ENCODE measurements around the gene ALOX15B. TPM values are rescaled to one million over a fixed set of nuclear protein-coding genes. Genes with fewer than 3 reads are reported as not detected.

ALOX15B gene
- total and polyA plus RNA-seq, 7 experiments from 2014 or later, result 0.61 TPM; not detected in 6

DNA sequence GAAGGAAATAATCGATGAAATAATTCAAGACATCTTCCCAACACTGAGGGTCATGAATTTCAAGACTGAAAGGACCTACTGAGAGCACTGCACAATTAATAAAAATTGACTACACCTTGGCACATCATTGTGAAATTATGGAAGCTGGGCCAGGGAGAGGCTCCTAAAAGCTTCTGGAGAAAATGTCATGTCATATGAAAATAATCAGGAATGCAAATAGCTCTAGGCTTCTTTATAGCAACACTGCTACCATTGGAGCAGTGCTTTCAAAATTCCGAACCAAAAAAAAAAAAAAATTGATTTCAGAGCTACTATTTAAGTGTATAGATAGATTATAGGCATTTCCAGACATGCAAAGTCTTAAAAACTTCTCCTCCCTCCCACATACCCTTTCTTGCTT, 6.4 kb upstream of the ALOX15B start:
- Histone ChIP-seq H3K9me3 (ENCODE audit: control insufficient read depth in 2 of 3, low read length in 3 of 3) (no peaks in the 10 kb centered on the region), H3K27me3 (ENCODE audit: control insufficient read depth in 2 of 2, insufficient read depth in 2 of 2, low read length in 2 of 2) (peaks cover 0 to 1% of the 10 kb centered on the region in 2 donors), H3K27ac (ENCODE audit: low read depth, low read length) (no peak overlapping the region), H3K36me3 (ENCODE audit: control insufficient read depth in 2 of 3, insufficient read depth in 3 of 3, low read length in 3 of 3) (no peaks in the 10 kb centered on the region), H3K4me3 (ENCODE audit: low read length) (no peak overlapping the region), H3K4me1 (ENCODE audit: control insufficient read depth in 2 of 2, insufficient read depth in 2 of 2, low read length in 2 of 2) (no peaks in the 10 kb centered on the region)
- Mint-ChIP-seq H3K4me3 (no peak overlapping the region), H3K27ac (peak overlapping the region in 1 of 9 donors; percentile 15), H3K4me1 (peaks cover 0 to 9% (median 0%) of the 10 kb centered on the region in 7 donors), H3K36me3 (peaks cover 0 to 4% (median 0%) of the 10 kb centered on the region in 5 donors), H3K27me3 (peaks cover 21 to 49% (median 42%) of the 10 kb centered on the region in 5 donors), H3K9me3 (peaks cover 0 to 4% (median 0%) of the 10 kb centered on the region in 11 donors)
- ATAC-seq (no peak), DNase-seq (no peak)
- CTCF ChIA-PET, result no interaction called here
- intact Hi-C loops (cut with micrococcal nuclease), result no loop called here
- POLR2A ChIA-PET, result no interaction called here

- peak overlapping the region in 2 of 10 donors; percentile 14 to 64 for H3K4me3 Mint-ChIP-seq
- no peak overlapping the region for H3K27ac ChIP-seq (ENCODE audit: low read depth, low read length)
- H3K27ac Mint-ChIP-seq, result no peak overlapping the region
- intact Hi-C loops (cut with micrococcal nuclease), result loop anchor here in 1 of 2 donors (5.0 kb wide), 1 partner anchor 177 kb away; no protein-coding TSS in a partner anchor
- H3K4me1 ChIP-seq (ENCODE audit: control insufficient read depth in 2 of 2, insufficient read depth in 2 of 2, low read length in 2 of 2), result no peaks in the 10 kb centered on the region
- no peaks in the 10 kb centered on the region for H3K9me3 ChIP-seq (ENCODE audit: control insufficient read depth in 2 of 3, low read length in 3 of 3)
- DNase-seq, result no peak
- POLR2A ChIA-PET, result no interaction called here
- H3K27me3 ChIP-seq (ENCODE audit: control insufficient read depth in 2 of 2, insufficient read depth in 2 of 2, low read length in 2 of 2), result peaks cover 0 to 13% of the 10 kb centered on the region in 2 donors
- H3K9me3 Mint-ChIP-seq, result peaks cover 0 to 4% (median 0%) of the 10 kb centered on the region in 11 donors
- no peaks in the 10 kb centered on the region for H3K36me3 Mint-ChIP-seq
- H3K27me3 Mint-ChIP-seq, result peaks cover 18 to 35% (median 23%) of the 10 kb centered on the region in 5 donors
- H3K4me1 Mint-ChIP-seq, result peaks cover 0 to 16% (median 0%) of the 10 kb centered on the region in 7 donors
- CTCF ChIA-PET, result interaction anchor here (0.5 to 1.2 kb wide), 2 partner anchors 64 to 295 kb away, joined by 3 to 4 read pairs; no protein-coding TSS in a partner anchor
- H3K4me3 ChIP-seq (ENCODE audit: low read length), result no peak overlapping the region
- no peaks in the 10 kb centered on the region for H3K36me3 ChIP-seq (ENCODE audit: control insufficient read depth in 2 of 3, insufficient read depth in 3 of 3, low read length in 3 of 3)
- ATAC-seq, result no peak
These were observed 831 bp downstream of the ALOX15B start for GRCh38 chr17:8039611-8040168.

- peak in 7 of 9 donors; percentile 18 to 56 (median 47) for DNase-seq
- intact Hi-C loops (cut with micrococcal nuclease), result loop anchor here (1.0 to 5.0 kb wide), 6 partner anchors 25 to 298 kb away; no protein-coding TSS in a partner anchor
- ChIA-PET POLR2A (no interaction called here), CTCF (interaction anchor here (0.6 to 2.7 kb wide), 17 partner anchors 16 to 297 kb away, joined by 3 to 12 read pairs (median 3); partner anchors contain the start of gene GUCY2D)
- H3K4me3 ChIP-seq (ENCODE audit: low read length), result no peak overlapping the region
- H3K9me3 ChIP-seq (ENCODE audit: control insufficient read depth in 2 of 3, low read length in 3 of 3), result no peaks in the 10 kb centered on the region
- H3K4me1 ChIP-seq (ENCODE audit: control insufficient read depth in 2 of 2, insufficient read depth in 2 of 2, low read length in 2 of 2), result no peaks in the 10 kb centered on the region
- Mint-ChIP-seq H3K36me3 (no peaks in the 10 kb centered on the region), H3K4me3 (no peak overlapping the region), H3K27ac (no peak overlapping the region), H3K27me3 (peaks cover 18 to 30% (median 23%) of the 10 kb centered on the region in 5 donors), H3K9me3 (peaks cover 0 to 4% (median 0%) of the 10 kb centered on the region in 11 donors), H3K4me1 (peaks cover 0 to 16% (median 0%) of the 10 kb centered on the region in 7 donors)
- no peak overlapping the region for H3K27ac ChIP-seq (ENCODE audit: low read depth, low read length)
- no peaks in the 10 kb centered on the region for H3K36me3 ChIP-seq (ENCODE audit: control insufficient read depth in 2 of 3, insufficient read depth in 3 of 3, low read length in 3 of 3)
- peaks cover 0 to 13% of the 10 kb centered on the region in 2 donors for H3K27me3 ChIP-seq (ENCODE audit: control insufficient read depth in 2 of 2, insufficient read depth in 2 of 2, low read length in 2 of 2)
- ATAC-seq, result peak; percentile 69
These were observed 2.5 kb downstream of the ALOX15B start for GRCh38 chr17:8041249-8041928.

DNA sequence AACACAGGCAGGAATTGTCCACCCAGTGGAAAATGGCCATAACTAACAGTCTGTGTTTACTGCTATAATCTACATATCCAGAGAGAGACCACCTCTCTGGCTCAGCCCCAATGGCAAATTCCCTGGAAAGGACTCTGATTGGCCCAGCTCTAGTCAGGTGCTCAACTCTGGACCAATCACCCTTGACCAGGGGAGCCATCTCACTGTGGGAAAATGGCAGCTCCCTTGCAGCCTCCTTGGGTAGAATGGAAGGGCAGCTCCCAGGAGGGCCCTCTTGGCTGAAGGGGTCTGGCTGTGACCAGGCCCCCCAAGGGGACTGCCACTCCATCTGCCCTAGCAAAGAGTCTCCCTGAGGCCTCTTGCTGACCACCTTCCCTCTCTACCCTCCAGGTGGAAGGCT, 3.1 kb downstream of the ALOX15B start:
- H3K27ac Mint-ChIP-seq, result no peak overlapping the region
- H3K27ac ChIP-seq (ENCODE audit: low read depth, low read length), result no peak overlapping the region
- peaks cover 0 to 16% (median 0%) of the 10 kb centered on the region in 7 donors for H3K4me1 Mint-ChIP-seq
- no peak overlapping the region for H3K4me3 ChIP-seq (ENCODE audit: low read length)
- intact Hi-C loops (cut with micrococcal nuclease), result loop anchor here (1.0 to 5.0 kb wide), 6 partner anchors 26 to 299 kb away; no protein-coding TSS in a partner anchor
- H3K36me3 Mint-ChIP-seq, result no peaks in the 10 kb centered on the region
- no peak for DNase-seq
- no peak for ATAC-seq
- ChIA-PET CTCF (interaction anchor here (0.6 to 2.7 kb wide), 14 partner anchors 15 to 298 kb away, joined by 3 to 12 read pairs (median 3); partner anchors contain the start of gene GUCY2D), POLR2A (no interaction called here)
- peaks cover 0 to 13% of the 10 kb centered on the region in 2 donors for H3K27me3 ChIP-seq (ENCODE audit: control insufficient read depth in 2 of 2, insufficient read depth in 2 of 2, low read length in 2 of 2)
- H3K36me3 ChIP-seq (ENCODE audit: control insufficient read depth in 2 of 3, insufficient read depth in 3 of 3, low read length in 3 of 3), result no peaks in the 10 kb centered on the region
- H3K4me1 ChIP-seq (ENCODE audit: control insufficient read depth in 2 of 2, insufficient read depth in 2 of 2, low read length in 2 of 2), result no peaks in the 10 kb centered on the region
- H3K27me3 Mint-ChIP-seq, result peaks cover 18 to 30% (median 23%) of the 10 kb centered on the region in 5 donors
- H3K4me3 Mint-ChIP-seq, result no peak overlapping the region
- no peaks in the 10 kb centered on the region for H3K9me3 ChIP-seq (ENCODE audit: control insufficient read depth in 2 of 3, low read length in 3 of 3)
- H3K9me3 Mint-ChIP-seq, result peaks cover 0 to 4% (median 0%) of the 10 kb centered on the region in 11 donors

GRCh38 chr17:8044819-8045810, 6.3 kb downstream of the ALOX15B start:
- Mint-ChIP-seq H3K4me1 (peaks cover 0 to 9% (median 0%) of the 10 kb centered on the region in 7 donors), H3K27ac (no peak overlapping the region), H3K9me3 (peaks cover 0 to 1% (median 0%) of the 10 kb centered on the region in 11 donors), H3K4me3 (no peak overlapping the region), H3K27me3 (peaks cover 0 to 13% (median 11%) of the 10 kb centered on the region in 5 donors), H3K36me3 (no peaks in the 10 kb centered on the region)
- Histone ChIP-seq H3K4me1 (ENCODE audit: control insufficient read depth in 2 of 2, insufficient read depth in 2 of 2, low read length in 2 of 2) (no peaks in the 10 kb centered on the region), H3K36me3 (ENCODE audit: control insufficient read depth in 2 of 3, insufficient read depth in 3 of 3, low read length in 3 of 3) (no peaks in the 10 kb centered on the region), H3K27me3 (ENCODE audit: control insufficient read depth in 2 of 2, insufficient read depth in 2 of 2, low read length in 2 of 2) (no peaks in the 10 kb centered on the region), H3K9me3 (ENCODE audit: control insufficient read depth in 2 of 3, low read length in 3 of 3) (no peaks in the 10 kb centered on the region), H3K27ac (ENCODE audit: low read depth, low read length) (no peak overlapping the region), H3K4me3 (ENCODE audit: low read length) (no peak overlapping the region)
- no peak for DNase-seq
- ChIA-PET POLR2A (no interaction called here), CTCF (no interaction called here)
- no peak for ATAC-seq
- intact Hi-C loops (cut with micrococcal nuclease), result loop anchor here in 1 of 2 donors (5.0 kb wide), 1 partner anchor 183 kb away; no protein-coding TSS in a partner anchor

DNA sequence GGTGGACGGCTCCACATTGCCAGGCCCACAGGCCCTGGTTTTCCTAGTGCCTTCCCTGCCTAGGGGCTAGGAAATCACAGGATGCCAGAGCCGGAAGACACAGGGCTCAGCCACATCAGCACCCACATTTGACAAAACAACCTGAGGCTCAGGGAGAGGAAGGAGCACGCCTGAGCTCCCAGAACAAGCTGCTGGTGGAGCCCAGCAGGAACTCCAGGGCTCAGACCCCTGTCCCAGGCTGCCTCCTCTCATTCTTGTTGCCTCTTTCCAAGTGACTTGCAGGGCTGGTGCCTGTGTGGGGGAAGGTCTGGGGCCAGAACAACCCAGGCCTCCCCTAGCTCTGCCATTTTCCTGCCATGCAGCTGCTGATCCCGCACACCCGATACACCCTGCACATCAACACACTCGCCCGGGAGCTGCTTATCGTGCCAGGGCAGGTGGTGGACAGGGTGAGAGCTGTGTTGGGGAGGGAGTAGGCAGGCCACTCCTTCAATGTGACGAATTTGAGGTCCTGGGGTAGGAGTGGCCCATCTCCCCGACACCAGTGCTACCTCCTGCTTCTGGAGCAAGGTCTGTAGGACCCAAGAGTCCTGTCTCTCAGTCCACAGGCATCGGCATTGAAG, 7.6 kb downstream of the ALOX15B start:
- Histone ChIP-seq H3K27me3 (ENCODE audit: control insufficient read depth in 2 of 2, insufficient read depth in 2 of 2, low read length in 2 of 2) (no peaks in the 10 kb centered on the region), H3K36me3 (ENCODE audit: control insufficient read depth in 2 of 3, insufficient read depth in 3 of 3, low read length in 3 of 3) (no peaks in the 10 kb centered on the region), H3K27ac (ENCODE audit: low read depth, low read length) (no peak overlapping the region), H3K4me3 (ENCODE audit: low read length) (no peak overlapping the region), H3K9me3 (ENCODE audit: control insufficient read depth in 2 of 3, low read length in 3 of 3) (no peaks in the 10 kb centered on the region), H3K4me1 (ENCODE audit: control insufficient read depth in 2 of 2, insufficient read depth in 2 of 2, low read length in 2 of 2) (no peaks in the 10 kb centered on the region)
- Mint-ChIP-seq H3K27me3 (peaks cover 0 to 5% (median 0%) of the 10 kb centered on the region in 5 donors), H3K9me3 (peaks cover 0 to 1% (median 0%) of the 10 kb centered on the region in 11 donors), H3K4me1 (peaks cover 0 to 3% (median 0%) of the 10 kb centered on the region in 7 donors), H3K36me3 (no peaks in the 10 kb centered on the region), H3K27ac (no peak overlapping the region), H3K4me3 (no peak overlapping the region)
- ATAC-seq (no peak), DNase-seq (no peak)
- intact Hi-C loops (cut with micrococcal nuclease), result no loop called here
- CTCF ChIA-PET, result no interaction called here
- POLR2A ChIA-PET, result no interaction called here
